Measurements from ENCODE around the gene MTFR2. TPM values are rescaled to one million over a fixed set of nuclear protein-coding genes. Genes with fewer than 3 reads are reported as not detected.

Gene MTFR2
- polyA plus RNA-seq, 1 of the 3 experiments (the other 2 are of a cell fraction) = 7.4 TPM

DNA sequence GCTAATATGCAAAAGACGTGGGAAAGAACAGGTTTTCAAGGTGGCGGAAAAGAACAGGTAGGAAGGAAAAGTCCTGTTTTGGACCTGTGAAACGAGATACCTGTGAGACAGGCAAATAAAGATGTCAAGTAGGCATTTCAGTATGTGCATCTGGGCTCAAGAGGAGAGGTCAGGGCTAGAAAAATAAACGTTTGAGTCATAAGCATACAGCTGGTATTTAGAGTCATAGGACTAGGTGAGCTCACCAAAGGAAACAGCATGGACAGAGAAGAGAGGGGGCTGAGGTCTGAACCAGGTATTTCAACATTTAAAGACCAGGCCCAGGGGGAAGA is 14.9 kb downstream of the MTFR2 start:
- Histone ChIP-seq H3K4me3 (ENCODE audit: low read depth in 2 of 2, low read length in 1 of 2) (no peak overlapping the region), H3F3A (replicated peaks; ENCODE audit: insufficient read depth) (no peaks in the 10 kb centered on the region), H3K27ac (ENCODE audit: low read depth in 2 of 2, low read length in 1 of 2) (no peak overlapping the region), H3K79me2 (ENCODE audit: insufficient read depth) (no peaks in the 10 kb centered on the region), H2AFZ (ENCODE audit: low read depth) (no peak overlapping the region), H4K20me1 (ENCODE audit: insufficient read depth) (no peaks in the 10 kb centered on the region), H3K27me3 (ENCODE audit: insufficient read depth) (no peaks in the 10 kb centered on the region), H3K9me2 (no peaks in the 10 kb centered on the region), H3K4me2 (no peak overlapping the region), H3K9me3 (no peaks in the 10 kb centered on the region), H3K9ac (no peak overlapping the region), H3K4me1 (ENCODE audit: control insufficient read depth in 1 of 2, insufficient read depth in 2 of 2, low read depth in 1 of 2, low read length in 1 of 2) (no peaks in the 10 kb centered on the region), H3K36me3 (replicated peaks in 1 of 2; ENCODE audit: control insufficient read depth in 1 of 2, insufficient read depth in 2 of 2, low read length in 1 of 2) (peaks cover 6 to 8% of the 10 kb centered on the region in 2 experiments)
- POLR2A ChIA-PET = no interaction called here
- no peak for DNase-seq
- TF ChIP-seq NFIC (IDR thresholded peaks at IDR 0.05; ENCODE audit: borderline replicate concordance) (no peak), MEF2A (IDR thresholded peaks at IDR 0.05; ENCODE audit: borderline replicate concordance, low read depth) (no peak), RXRA (IDR thresholded peaks at IDR 0.05; ENCODE audit: borderline replicate concordance, low read depth) (no peak), FOXM1 (IDR thresholded peaks at IDR 0.05; ENCODE audit: low read depth) (no peak), TEAD4 (IDR thresholded peaks at IDR 0.05; ENCODE audit: borderline replicate concordance, insufficient read depth) (no peak), FOXJ3 (CRISPR knock-in tag; IDR thresholded peaks at IDR 0.05) (no peak), ELF1 (IDR thresholded peaks at IDR 0.05) (no peak), RFX5 (IDR thresholded peaks at IDR 0.05; ENCODE audit: low read length) (no peak), FOSL2 (IDR thresholded peaks at IDR 0.05; ENCODE audit: borderline replicate concordance, low read depth) (no peak), EP300 (IDR thresholded peaks at IDR 0.05; ENCODE audit: borderline replicate concordance in 1 of 2, low read depth in 1 of 2, low read length in 1 of 2) (no peak), POLR2AphosphoS5 (IDR thresholded peaks at IDR 0.05; ENCODE audit: low read depth, low read length) (no peak)
- CTCF ChIA-PET = interaction anchor here (5.5 kb wide), 1 partner anchor 8 kb away, joined by 43 read pairs; no protein-coding TSS in a partner anchor
- WGBS (ENCODE audit: low lambda C conversion rate) = 76% methylated on average over 4 of the region's 4 CpGs

GRCh38 chr6:136232701-136233100 is 17.4 kb downstream of the MTFR2 start:
- Histone ChIP-seq H3K4me2 (no peak overlapping the region), H3K9ac (no peak overlapping the region), H3K9me2 (no peaks in the 10 kb centered on the region), H3K79me2 (ENCODE audit: insufficient read depth) (no peaks in the 10 kb centered on the region), H3K27me3 (ENCODE audit: insufficient read depth) (no peaks in the 10 kb centered on the region), H3K36me3 (replicated peaks in 1 of 2; ENCODE audit: control insufficient read depth in 1 of 2, insufficient read depth in 2 of 2, low read length in 1 of 2) (no peaks in the 10 kb centered on the region), H2AFZ (ENCODE audit: low read depth) (no peak overlapping the region), H3K4me3 (ENCODE audit: low read depth in 2 of 2, low read length in 1 of 2) (no peak overlapping the region), H3K9me3 (no peaks in the 10 kb centered on the region), H3K27ac (ENCODE audit: low read depth in 2 of 2, low read length in 1 of 2) (no peak overlapping the region), H3F3A (replicated peaks; ENCODE audit: insufficient read depth) (no peaks in the 10 kb centered on the region), H3K4me1 (ENCODE audit: control insufficient read depth in 1 of 2, insufficient read depth in 2 of 2, low read depth in 1 of 2, low read length in 1 of 2) (no peaks in the 10 kb centered on the region), H4K20me1 (ENCODE audit: insufficient read depth) (no peaks in the 10 kb centered on the region)
- WGBS (ENCODE audit: low lambda C conversion rate) = 94% methylated on average over 1 of the region's 1 CpG
- ChIA-PET CTCF (interaction anchor here (0.6 to 1.1 kb wide), 2 partner anchors 696 to 778 kb away, joined by 3 read pairs; no protein-coding TSS in a partner anchor), POLR2A (no interaction called here)
- no peak for DNase-seq
- TF ChIP-seq TAF1 (IDR thresholded peaks at IDR 0.05; ENCODE audit: borderline replicate concordance, low read depth, low read length) (no peak), NFIC (IDR thresholded peaks at IDR 0.05; ENCODE audit: borderline replicate concordance) (no peak), MXI1 (IDR thresholded peaks at IDR 0.05; ENCODE audit: low read depth, low read length) (no peak), GABPA (IDR thresholded peaks at IDR 0.05; ENCODE audit: low read depth) (no peak), MEF2A (IDR thresholded peaks at IDR 0.05; ENCODE audit: borderline replicate concordance, low read depth) (no peak), GATA2 (CRISPR knock-in tag; IDR thresholded peaks at IDR 0.05) (no peak), FOXJ3 (CRISPR knock-in tag; IDR thresholded peaks at IDR 0.05) (no peak), ELF1 (IDR thresholded peaks at IDR 0.05) (no peak)
- TF ChIP-seq, protein P1, sequence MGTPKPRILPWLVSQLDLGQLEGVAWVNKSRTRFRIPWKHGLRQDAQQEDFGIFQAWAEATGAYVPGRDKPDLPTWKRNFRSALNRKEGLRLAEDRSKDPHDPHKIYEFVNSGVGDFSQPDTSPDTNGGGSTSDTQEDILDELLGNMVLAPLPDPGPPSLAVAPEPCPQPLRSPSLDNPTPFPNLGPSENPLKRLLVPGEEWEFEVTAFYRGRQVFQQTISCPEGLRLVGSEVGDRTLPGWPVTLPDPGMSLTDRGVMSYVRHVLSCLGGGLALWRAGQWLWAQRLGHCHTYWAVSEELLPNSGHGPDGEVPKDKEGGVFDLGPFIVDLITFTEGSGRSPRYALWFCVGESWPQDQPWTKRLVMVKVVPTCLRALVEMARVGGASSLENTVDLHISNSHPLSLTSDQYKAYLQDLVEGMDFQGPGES (IDR thresholded peaks at IDR 0.05; ENCODE audit: low read depth, low read length) = no peak
- TF ChIP-seq, protein P2, sequence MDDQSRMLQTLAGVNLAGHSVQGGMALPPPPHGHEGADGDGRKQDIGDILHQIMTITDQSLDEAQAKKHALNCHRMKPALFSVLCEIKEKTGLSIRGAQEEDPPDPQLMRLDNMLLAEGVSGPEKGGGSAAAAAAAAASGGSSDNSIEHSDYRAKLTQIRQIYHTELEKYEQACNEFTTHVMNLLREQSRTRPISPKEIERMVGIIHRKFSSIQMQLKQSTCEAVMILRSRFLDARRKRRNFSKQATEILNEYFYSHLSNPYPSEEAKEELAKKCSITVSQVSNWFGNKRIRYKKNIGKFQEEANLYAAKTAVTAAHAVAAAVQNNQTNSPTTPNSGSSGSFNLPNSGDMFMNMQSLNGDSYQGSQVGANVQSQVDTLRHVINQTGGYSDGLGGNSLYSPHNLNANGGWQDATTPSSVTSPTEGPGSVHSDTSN (IDR thresholded peaks at IDR 0.05) = no peak
- TF ChIP-seq, protein P3, sequence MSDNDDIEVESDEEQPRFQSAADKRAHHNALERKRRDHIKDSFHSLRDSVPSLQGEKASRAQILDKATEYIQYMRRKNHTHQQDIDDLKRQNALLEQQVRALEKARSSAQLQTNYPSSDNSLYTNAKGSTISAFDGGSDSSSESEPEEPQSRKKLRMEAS (IDR thresholded peaks at IDR 0.05; ENCODE audit: low read depth) = no peak
